ENCODE results near the gene DDAH1.
"Not testable (repeated sequence)": the region's sequence is repeated elsewhere in the genome, so short reads cannot be mapped to it uniquely, and the experiment has no call there.

DDAH1 gene

DNA sequence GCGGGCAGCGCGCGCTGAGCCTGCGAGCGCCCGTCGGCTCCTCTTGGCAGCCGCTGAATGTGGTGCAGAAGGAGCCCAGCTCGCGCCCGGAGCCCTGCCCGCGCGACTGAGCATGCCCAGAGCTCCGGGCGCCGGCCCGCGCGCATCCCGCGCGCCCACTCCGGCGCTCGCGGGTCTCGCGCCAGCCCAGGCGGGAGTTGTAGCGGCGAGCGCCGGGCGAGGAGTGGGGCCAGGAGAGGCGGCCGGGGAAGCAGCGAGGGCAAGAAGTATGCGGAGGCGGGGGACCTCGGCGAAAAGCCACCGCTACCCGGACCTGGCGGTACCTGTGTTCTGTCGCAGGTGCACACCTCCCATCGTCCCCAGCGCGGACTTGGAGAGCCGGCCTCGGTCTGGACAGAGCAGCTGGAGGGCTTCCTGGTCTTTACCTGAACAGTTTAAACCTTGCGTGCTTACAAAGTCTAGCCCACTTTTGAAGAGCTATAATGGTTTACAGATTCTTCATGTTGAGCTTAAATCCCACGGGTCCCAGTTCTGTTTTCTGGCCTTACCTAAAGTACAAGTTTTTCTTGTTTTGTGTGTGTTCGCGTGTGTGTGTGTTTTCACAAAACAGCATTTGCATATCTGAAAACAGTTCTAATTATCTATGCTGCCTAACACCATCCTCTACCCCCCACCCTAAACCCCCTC is at the start of gene DDAH1:
Gene DDAH1, minus strand, starts transcription at position 61 of the 687 bp plus-strand sequence. CDS start 114 bp downstream, outside the sequence.
- no peak for DNase-seq (ENCODE audit: low read depth)

DNA sequence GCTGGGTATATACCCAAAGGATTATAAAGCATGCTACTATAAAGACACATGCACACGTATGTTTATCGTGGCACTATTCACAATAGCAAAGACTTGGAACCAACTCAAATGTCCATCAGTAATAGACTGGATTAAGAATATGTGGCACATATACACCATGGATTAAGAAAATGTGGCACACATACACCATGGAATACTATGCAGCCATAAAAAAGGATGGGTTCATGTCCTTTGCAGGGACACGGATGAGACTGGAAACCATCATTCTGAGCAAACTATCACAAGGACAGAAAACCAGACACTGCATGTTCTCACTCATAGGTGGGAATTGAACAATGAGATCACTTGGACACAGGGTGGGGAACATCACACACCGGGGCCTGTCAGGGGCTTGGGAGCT is 49.0 kb upstream of the DDAH1 start:
- DNase-seq (ENCODE audit: low read depth) = not testable (repeated sequence)

DNA sequence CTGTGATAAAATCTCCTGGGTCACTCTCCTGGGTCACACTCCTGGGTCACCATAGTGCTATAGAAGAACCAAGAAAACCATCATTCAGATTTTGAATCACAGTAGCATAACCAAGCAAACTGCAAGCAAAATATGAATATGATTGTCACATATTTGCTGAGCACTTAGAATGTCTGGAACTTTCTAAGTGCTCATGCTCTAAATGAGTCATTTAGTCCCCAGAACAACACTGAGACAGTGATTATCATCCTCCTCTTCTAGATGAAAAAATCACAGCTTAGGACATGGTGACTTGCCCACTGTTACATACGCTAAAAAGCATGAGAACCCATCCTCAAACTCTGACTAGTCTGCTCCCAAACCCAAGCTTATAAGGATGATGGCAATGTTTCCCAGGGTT is 39.5 kb upstream of the DDAH1 start:
- no peak for DNase-seq (ENCODE audit: low read depth)

DNA sequence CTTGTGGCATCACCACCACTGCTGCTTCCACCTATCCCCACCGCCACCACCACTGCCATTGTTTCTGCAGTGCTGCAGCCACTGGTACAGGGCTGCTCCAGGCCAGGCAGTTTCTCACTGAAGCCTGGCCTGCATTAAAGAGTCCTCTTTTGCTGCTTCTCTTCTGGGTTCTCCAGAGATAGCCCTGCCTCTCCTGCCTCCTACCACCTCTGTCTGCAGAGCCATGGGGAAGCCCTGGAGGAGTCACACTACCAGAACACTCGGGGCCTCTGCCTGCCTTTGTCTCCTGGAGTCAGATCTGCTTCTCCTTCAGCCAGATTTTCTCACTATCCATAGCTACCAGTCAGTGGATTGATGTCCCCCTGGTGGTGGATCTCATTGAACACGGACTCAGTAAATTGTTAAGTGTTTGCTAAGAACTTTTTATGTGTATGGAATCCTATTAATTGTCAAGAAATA is 37.7 kb upstream of the DDAH1 start:
- no peak for DNase-seq (ENCODE audit: low read depth)

DNA sequence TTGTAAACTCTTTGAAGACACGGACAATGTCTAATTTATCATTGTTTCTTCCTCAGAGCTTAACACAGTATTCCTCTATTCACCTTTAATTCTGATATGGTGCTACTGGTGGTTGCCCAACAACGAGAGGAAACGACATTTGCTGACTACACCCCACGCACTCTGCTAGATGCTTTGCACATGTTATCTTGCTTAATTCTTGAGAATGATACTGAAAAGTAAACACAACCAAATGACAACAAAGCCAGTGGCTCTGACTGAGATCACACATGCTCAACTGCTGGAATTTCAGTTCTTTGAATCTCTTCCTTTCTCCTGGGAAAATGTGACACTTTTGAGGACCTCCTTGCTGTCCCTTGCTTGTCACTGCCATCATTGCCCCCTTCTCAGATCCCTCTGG is 37.2 kb upstream of the DDAH1 start:
- DNase-seq (ENCODE audit: low read depth) = no peak

DNA sequence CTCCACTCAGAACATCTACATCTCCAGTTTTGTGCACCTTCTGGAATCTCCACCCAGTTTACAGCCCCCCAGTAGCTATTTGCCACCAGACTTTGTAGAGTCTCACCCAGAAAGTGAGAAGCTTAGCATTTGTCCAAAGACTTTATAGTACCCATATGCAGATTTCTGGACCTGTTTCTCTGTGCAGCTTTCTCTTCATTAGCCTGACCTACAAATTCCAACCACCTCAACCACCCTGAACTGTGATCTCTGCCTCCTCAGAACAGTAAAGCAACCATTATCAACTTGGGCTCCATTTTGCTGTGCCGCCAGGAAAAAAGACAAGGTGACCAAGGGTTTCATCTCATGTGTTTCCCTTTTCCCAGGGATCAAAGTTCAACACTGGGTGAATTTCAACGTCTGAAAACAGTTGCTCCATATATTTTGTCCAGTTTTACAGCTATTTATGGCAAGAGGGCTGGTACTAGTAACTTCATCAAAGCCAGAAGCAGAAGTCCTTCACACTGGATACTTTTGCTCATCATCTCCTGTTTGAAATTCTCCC is 36.5 kb upstream of the DDAH1 start:
- no peak for DNase-seq (ENCODE audit: low read depth)

DNA sequence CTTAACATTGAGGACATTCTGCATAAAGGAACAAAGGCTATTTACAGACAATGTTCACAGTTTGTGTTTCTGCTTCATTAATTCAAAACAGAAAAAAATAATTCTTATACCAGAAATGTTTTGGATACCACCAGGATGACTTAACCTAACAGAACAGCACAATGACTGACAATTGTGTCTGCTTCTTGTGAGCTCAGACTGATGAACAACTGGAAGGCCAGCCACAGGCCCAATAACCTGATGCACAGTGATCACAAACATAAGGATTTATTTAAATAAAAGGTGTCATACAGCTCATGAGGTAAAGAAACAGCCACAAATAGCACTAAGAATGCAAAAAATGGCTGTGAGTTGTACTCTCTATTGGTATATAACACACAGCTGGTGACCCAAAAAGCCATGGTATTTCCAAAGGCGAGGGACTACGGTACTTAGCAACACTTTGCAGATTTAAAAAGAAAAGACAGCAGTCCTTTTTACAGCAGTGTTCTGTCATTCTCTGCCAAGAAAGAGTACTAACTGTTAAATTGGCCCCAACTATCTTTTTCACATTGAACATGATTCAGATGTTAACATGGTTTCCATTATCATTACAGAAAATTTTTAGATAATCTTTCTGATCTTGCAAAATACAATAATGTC is 32.1 kb upstream of the DDAH1 start:
- DNase-seq (ENCODE audit: low read depth) = no peak

DNA sequence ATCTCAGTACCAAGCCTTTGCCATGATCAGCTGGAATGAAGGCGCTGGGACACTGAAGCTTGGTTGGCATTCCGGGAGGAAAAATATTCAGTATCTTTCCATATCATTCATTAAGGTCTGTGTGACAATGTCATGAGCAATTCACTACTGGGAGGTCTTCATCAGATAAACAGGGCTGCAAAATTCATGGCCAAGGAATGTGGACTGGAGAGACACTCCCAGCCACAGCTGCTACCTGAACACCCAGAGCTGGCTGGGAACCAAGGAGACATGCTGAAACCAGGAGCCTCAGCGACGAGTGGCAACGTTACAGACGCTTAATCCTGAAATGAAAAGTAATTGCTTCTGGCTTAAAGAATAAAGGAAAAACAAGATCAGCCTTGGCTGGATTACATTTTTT is 30.6 kb upstream of the DDAH1 start:
- DNase-seq (ENCODE audit: low read depth) = no peak

DNA sequence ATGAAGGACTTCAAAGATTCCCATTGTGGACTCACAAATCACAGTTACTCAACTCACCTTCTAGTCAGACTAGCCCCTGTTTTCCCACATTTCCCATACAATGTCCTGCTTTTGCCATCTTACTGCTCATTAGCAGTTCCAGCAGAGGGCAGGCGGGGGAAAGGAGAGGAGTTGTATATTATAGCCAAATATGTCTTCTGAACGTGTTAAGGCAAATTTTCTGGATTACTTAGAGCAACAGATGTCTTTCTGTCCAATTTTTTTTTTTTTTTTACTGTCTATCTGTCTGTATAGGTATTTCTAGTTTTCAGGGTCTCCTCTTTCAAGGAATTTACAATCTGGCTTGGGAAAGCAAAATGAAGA is 29.9 kb upstream of the DDAH1 start:
- DNase-seq (ENCODE audit: low read depth) = no peak

DNA sequence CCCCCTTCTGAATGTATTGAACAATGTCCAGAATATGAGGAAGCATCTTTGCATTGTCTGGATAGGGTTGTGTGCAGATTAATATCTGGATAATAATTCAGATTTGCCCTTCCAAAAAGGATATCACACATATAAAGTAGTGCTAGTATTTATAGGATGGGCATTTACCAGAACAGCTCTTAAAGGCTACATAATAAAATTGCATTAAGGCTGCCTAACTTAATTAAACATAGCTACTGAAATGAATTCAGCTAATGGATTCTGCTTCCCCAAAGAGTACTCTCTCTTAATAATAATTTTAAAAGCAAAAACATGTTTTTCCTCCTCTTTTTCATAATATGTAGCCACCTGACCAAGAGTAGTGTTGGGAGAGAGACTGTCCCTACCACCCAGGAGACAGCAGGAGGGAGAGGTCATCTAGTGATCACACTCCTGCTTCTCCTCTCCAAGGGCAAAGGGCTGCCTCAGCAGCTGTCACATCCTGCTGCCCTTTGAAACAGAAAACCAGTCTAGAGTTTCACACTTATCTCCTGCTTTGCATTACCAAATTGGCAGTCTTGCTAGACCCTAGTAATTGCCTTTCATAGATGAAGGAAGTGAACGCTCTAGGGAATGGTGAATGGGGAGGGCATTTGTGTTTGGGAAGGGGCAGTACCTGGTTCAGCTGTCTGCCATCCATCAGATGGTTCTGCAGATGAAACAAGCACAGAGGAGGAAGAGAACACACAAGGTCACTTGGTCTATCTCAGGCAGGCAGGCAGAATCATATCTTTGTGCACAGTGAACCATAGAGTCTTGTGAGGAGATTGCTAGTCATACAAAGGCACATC is 29.3 kb upstream of the DDAH1 start:
- no peak for DNase-seq (ENCODE audit: low read depth)

DNA sequence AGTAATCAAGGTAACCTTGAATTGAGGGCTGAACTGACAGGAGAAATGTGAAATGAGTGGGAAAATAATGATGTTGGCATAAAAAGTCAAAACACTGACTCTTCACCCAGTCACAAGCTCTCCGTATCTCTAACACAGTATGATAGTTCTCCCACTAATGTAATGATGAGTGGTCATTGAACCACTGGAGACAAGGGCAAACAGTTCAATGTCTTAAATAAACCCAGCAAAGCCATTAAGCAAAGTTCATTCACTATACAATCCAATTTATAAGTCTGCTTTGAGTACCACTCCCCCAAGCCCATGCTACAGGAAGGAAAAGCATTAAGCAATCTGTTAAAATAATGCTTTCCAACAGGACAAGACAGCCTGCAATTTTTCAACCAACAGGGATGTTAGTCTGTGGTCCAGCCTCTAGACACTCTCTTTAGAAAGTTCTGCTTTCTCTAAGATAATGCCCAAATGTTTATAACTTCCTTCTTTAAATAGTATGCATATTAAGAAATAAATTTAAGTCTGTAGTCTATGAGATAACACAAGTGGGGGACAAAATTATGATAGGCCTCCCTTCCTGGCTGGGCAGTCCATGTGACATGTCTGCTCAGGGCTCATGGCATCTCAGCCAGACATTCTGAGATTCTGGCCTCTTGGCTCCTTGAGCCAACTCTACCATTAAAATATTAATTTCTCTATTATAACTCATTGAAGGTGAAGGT is 25.5 kb upstream of the DDAH1 start:
- no peak for DNase-seq (ENCODE audit: low read depth)

DNA sequence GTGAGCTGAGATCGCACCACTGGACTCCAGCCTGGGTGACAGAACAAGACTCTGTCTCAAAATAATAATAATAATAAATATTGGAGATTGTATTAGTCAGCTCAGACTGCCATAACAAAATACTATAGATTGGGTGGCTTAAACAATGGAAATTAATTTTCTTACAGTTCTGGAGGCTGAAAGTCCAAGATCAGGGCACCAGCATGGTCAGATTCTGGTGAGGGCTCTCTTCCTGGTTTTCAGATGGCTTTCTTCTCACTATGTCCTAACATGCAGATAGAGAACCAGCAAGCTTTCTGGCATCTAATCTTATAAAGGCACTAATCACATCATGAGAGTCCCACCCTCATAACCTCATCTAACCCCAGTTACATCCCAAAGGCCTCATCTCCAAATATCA is 23.2 kb upstream of the DDAH1 start:
- no peak for DNase-seq (ENCODE audit: low read depth)

DNA sequence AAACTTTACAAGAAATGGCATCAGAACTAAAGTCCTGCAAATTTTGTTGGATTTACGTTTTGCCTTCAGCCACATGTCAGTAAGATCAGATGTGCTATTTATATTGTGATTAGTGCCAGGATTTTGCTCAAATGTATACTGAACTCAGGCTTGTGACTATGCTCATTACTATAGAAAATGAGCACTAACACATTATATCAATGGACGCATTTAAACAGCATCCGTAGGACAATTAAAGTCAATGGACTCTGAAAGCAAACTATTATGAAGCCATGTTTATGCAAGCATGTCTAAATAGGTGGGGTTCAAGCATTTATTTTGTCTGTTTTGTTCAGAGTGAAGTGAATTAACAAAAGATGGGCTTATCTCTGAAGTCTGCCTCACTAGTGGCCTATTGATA is 20.6 kb upstream of the DDAH1 start:
- DNase-seq (ENCODE audit: low read depth) = no peak

DNA sequence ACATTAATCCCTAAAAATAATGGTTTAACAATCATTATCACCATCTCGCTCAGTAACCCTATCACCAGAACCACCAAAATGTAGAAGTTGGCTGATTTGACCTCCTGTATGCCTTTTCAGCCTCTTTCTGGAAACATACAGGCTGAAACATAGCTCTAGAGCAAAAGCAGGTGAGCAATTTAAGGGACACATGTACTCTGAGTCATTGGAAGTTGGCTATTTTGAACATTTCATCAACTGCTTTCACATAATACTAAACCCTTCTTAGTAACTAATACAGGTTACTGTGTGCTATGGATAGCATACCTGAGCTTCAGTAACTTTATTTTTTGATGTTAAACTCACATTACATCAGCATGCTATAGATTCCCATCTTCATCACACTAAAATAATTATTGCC is 19.8 kb upstream of the DDAH1 start:
- no peak for DNase-seq (ENCODE audit: low read depth)

DNA sequence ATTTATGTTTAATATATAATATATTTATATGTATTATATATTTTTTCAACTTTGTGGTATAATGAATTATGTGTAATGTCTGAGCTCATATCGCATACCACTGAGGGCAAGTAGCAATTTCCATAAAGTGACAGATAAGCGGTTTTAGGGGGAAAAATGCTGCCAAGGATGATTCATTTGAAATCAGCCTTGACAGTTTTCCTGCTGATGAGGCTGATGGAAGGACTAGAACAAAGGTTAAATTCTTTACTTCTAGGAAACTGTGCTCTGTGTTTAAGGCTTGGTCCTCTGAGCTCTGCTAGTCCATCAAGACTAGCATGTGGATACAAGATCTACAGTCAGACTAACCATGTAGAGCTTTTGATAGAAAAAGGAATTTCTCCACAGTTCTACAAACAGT is 19.3 kb upstream of the DDAH1 start:
- DNase-seq (ENCODE audit: low read depth) = no peak

DNA sequence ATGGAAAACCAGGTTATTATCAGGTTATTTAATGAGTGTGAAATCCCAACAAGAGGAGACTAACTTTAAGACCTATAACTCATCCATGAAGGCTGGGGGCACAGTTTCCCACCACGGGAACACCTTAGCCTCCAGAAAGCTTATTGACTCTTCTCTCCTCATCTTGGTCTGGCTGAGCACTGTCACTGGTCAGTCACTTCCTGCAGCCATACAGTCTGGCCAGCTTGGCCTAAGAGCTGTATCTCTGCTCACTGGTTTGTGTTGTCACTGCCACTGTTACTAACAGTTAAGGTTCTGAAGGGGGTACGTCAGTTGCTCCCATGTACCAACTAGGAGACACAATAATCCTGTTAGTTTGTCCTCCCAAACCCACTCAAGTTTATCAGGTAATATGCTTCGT is 16.7 kb upstream of the DDAH1 start:
- DNase-seq (ENCODE audit: low read depth) = no peak

DNA sequence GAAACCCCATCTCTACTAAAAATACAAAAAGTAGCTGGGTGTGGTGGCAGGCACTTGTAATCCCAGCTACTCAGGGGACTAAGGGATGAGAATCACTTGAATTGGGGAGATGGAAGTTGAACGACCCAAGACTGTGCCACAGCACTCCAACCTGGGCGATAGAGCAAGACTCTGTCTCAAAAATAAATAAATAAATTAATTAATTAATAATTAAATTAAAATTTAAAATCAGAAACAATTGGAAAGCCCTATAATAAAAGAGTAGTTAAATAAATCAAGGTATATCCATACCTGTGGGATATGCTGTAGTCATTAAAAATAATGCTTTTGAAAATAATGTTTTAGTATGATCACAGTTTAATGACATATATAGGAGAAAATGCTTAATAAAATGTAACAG is 15.6 kb upstream of the DDAH1 start:
- DNase-seq (ENCODE audit: low read depth) = no peak

DNA sequence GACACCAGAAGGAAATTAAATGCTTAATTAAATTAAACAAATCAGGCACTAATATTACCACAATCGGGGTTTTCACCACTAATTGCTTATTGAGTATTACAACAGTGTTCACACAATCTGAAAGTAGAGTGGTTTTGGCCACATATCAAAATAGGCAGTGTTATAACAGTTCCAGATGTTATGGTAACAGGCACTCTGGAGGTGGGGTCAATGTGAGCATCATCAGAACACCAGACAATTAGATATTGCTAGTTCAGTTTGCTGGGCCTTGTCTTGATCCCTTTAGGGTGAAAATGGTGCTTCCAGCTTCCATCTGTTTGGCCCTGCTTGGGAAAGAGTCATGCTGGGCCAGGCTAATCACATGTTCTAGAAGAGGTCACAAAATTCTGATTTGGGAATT is 14.5 kb upstream of the DDAH1 start:
- DNase-seq (ENCODE audit: low read depth) = no peak

DNA sequence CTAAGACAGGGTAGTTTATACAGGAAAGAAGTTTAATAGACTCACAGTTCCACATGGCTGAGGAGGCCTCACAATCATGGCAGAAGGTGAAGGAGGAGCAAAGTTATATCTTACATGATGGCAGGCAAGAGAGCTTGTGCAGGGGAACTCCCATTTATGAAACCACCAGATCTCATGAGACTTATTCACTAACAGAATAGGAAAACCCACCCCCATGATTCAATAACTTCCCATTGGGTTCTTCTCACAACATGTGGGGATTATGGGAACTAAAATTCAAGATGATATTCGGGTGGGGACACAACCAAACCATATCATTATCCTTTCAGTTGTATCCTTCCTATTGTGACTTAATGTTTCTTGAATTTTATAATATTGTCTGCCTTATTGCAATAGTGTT is 13.4 kb upstream of the DDAH1 start:
- no peak for DNase-seq (ENCODE audit: low read depth)

DNA sequence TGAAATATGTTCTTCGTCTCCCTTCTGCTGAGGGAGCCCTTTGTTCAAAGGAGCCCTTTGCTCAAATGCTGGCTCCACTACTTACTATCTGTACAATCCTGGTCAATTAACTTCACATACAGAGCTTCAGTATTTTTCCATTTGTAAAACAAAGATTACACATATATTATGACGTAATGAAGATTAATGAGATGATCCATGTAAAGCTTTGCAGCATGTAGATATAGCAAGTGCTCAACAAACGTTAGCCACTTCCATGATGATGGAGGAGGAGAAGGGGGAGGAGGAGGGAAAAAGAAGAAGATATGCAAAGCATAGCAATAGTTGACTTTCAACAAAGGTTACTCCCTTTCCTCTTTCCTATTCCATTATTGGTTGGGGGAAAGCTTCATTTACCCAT is 10.1 kb upstream of the DDAH1 start:
- DNase-seq (ENCODE audit: low read depth) = no peak

DNA sequence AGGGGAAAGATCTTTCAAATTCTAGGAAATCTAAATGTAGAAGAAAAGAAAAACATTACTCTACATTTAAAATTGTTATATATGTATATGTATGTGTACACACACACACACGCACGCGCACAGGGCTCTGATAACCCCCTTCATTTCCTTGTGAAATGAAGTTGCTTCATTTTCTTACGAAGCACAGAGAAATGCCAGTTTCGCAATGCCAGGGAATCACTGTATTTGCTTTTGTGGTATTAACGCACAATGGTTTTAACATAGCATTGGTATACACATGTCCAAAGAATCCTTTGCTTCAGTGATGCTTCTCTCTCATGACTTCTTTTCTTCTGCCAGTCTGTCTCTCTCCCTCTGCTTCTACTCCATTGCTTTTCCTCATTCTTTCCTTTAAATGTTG is 8.4 kb upstream of the DDAH1 start:
- DNase-seq (ENCODE audit: low read depth) = no peak

DNA sequence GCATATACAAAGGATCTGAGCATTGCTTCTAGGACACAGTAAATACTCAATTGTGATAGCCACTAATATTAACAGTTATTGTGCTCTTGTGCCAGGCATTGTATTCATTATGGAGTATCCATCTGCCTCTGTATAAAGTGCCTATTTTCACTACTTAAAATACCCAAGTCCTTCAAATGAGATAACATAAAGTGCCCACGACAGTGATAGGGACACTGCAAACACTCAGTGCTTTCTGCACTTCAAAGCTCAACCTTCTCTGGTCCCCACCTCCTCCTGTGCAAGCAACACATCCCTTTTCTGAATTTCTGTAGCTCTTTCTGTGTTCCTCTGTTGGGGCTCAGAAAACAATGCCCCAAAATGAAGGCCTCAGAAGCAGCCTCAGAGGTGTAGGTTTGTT is 6.6 kb upstream of the DDAH1 start:
- no peak for DNase-seq (ENCODE audit: low read depth)
